ENCODE measurements around the gene CDC42BPB. TPM values are rescaled to one million over a fixed set of nuclear protein-coding genes. Genes with fewer than 3 reads are reported as not detected.

The CDC42BPB gene
- total and polyA plus RNA-seq, 2 of the 4 experiments (the other 2 are of a cell fraction), result 49.1 to 81.4 TPM

GRCh38 chr14:102928412-102929240 lies 128.7 kb downstream of the CDC42BPB start:
- H2AFZ ChIP-seq (replicated peaks; ENCODE audit: low read length, poor library complexity), result peak overlapping the region; percentile 80
- intact Hi-C loops (cut with micrococcal nuclease) (no loop called here), in situ Hi-C loops (cut with MboI; ENCODE audit: low sequenced_read_pairs) (no loop called here), dilution Hi-C loops (cut with HindIII; ENCODE audit: low sequenced_read_pairs, unreplicated experiment) (no loop called here)
- no peak overlapping the region for H2AK5ac ChIP-seq (ENCODE audit: low read depth, low read length)
- H2BK5ac ChIP-seq (ENCODE audit: low read depth, low read length, poor library complexity, severe bottlenecking), result no peak overlapping the region
- H3K4me2 ChIP-seq (ENCODE audit: low read depth, low read length), result peak overlapping the region; percentile 90
- no peak overlapping the region for H4K5ac ChIP-seq (ENCODE audit: low read depth, low read length)
- H3K56ac ChIP-seq (ENCODE audit: extremely low read depth, insufficient read depth, low read length), result no peak overlapping the region
- H3K18ac ChIP-seq (ENCODE audit: low read depth, low read length), result no peak overlapping the region
- peaks cover 18% of the 10 kb centered on the region for H3K36me3 ChIP-seq (ENCODE audit: control insufficient read depth, insufficient read depth, low read length)
- 0 out of 2 replicates have a peak, but pooled peaks cover 5% of the 10 kb centered on the region for H3K9me1 ChIP-seq (ENCODE audit: insufficient read depth, low read length)
- H3K79me1 ChIP-seq (ENCODE audit: low read depth in 1 of 2, low read length in 2 of 2), result no peaks in the 10 kb centered on the region
- H3K27me3 ChIP-seq (ENCODE audit: control insufficient read depth, insufficient read depth, low read length), result peaks cover 66% of the 10 kb centered on the region
- ChIA-PET POLR2A (ENCODE audit: unreplicated experiment) (no interaction called here), CTCF (no interaction called here)
- 2% methylated on average over 21 of the region's 94 CpGs; no CpG with 5 or more reads in 1 of the 2 experiments for WGBS, 2 experiments (ENCODE audit: extremely low coverage in 2 of 2, insufficient read length in 1 of 2)
- H3K27ac ChIP-seq (ENCODE audit: insufficient read depth, low read length), result no peak overlapping the region
- H3K4me1 ChIP-seq (ENCODE audit: control insufficient read depth, insufficient read depth, low read length), result peaks cover 13% of the 10 kb centered on the region
- no peak overlapping the region for H2BK120ac ChIP-seq (ENCODE audit: low read depth, low read length)
- TF ChIP-seq, protein P1, sequence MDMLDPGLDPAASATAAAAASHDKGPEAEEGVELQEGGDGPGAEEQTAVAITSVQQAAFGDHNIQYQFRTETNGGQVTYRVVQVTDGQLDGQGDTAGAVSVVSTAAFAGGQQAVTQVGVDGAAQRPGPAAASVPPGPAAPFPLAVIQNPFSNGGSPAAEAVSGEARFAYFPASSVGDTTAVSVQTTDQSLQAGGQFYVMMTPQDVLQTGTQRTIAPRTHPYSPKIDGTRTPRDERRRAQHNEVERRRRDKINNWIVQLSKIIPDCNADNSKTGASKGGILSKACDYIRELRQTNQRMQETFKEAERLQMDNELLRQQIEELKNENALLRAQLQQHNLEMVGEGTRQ (IDR thresholded peaks at IDR 0.05; ENCODE audit: low read depth, low read length), result no peak
- TF ChIP-seq, protein P2, sequence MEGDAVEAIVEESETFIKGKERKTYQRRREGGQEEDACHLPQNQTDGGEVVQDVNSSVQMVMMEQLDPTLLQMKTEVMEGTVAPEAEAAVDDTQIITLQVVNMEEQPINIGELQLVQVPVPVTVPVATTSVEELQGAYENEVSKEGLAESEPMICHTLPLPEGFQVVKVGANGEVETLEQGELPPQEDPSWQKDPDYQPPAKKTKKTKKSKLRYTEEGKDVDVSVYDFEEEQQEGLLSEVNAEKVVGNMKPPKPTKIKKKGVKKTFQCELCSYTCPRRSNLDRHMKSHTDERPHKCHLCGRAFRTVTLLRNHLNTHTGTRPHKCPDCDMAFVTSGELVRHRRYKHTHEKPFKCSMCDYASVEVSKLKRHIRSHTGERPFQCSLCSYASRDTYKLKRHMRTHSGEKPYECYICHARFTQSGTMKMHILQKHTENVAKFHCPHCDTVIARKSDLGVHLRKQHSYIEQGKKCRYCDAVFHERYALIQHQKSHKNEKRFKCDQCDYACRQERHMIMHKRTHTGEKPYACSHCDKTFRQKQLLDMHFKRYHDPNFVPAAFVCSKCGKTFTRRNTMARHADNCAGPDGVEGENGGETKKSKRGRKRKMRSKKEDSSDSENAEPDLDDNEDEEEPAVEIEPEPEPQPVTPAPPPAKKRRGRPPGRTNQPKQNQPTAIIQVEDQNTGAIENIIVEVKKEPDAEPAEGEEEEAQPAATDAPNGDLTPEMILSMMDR (conservative IDR thresholded peaks at IDR 0.05; ENCODE audit: low read depth, low read length), result no peak
- TF ChIP-seq RCOR1 (IDR thresholded peaks at IDR 0.05; ENCODE audit: insufficient replicate concordance, low read length) (no peak), POLR2A (IDR thresholded peaks at IDR 0.05; ENCODE audit: low read depth, low read length) (no peak), ELK1 (IDR thresholded peaks at IDR 0.05; ENCODE audit: borderline replicate concordance, low read depth, low read length) (no peak), MAFK (IDR thresholded peaks at IDR 0.05; ENCODE audit: low read depth, low read length) (no peak), CEBPB (IDR thresholded peaks at IDR 0.05; ENCODE audit: low read depth, low read length) (no peak)
- DNase-seq, result peak; percentile 5
- H3K4ac ChIP-seq (ENCODE audit: low read depth, low read length), result no peak overlapping the region
- H2BK20ac ChIP-seq (ENCODE audit: low read depth, low read length), result no peak overlapping the region
- H3K9me3 ChIP-seq (ENCODE audit: control insufficient read depth, insufficient read depth, low read length), result 0 out of 2 replicates have a peak, but pooled peaks cover 5% of the 10 kb centered on the region
- H4K91ac ChIP-seq (ENCODE audit: insufficient read depth, low read depth, low read length), result no peak overlapping the region
- ATAC-seq (ENCODE audit: low read depth), result peak; percentile 31
- no peak overlapping the region for H3K9ac ChIP-seq (ENCODE audit: low read depth, low read length)
- H3K14ac ChIP-seq (replicated peaks; ENCODE audit: low read depth, low read length), result no peak overlapping the region
- no peak overlapping the region for H2BK15ac ChIP-seq (ENCODE audit: low read depth, low read length)
- peak overlapping the region; percentile 15; the same call in 1 of the 2 replicates for H3K23ac ChIP-seq (ENCODE audit: low read depth, low read length)
- H3K4me3 ChIP-seq (ENCODE audit: insufficient read depth, low read depth, low read length), result peak overlapping the region; percentile 42
- peaks cover 14% of the 10 kb centered on the region for H4K20me1 ChIP-seq (ENCODE audit: insufficient read depth, low read length)
- no TSS peak for BruUV-seq (replicated peaks)
- H2AK9ac ChIP-seq (replicated peaks; ENCODE audit: low read depth, low read length, poor library complexity), result peak overlapping the region; percentile 90
- H4K8ac ChIP-seq (ENCODE audit: low read depth in 2 of 2, low read length in 2 of 2), result no peak overlapping the region
